GM23338 (cell line): Measurements from ENCODE around the gene PIAS1. TPM values are rescaled to one million over a fixed set of nuclear protein-coding genes. Genes with fewer than 3 reads are reported as not detected.

Experiments used
- ATAC-seq: fragments of 200-7000 bp; cut with Tn5 transposase; 3 replicates; pipeline ENCODE4 v1.9.1; 2020
- DNase-seq: peaks from one replicate; pipeline ENCODE4 v3.0.0-alpha.2; 2015; ENCODE audit warnings: low spot score
- H2AFZ ChIP-seq: fragments of 200-600 bp; sonication (generic); 2 replicates; pipeline ENCODE4 v1.8.0; 2016; ENCODE audit warnings: antibody characterized with exemption, mild to moderate bottlenecking, moderate library complexity
- H3F3A ChIP-seq: fragments of 200-600 bp; sonication (generic); replicated peaks from 2 replicates; pipeline ENCODE4 v1.8.0; 2017; ENCODE audit warnings: antibody characterized with exemption, mixed run types, low read depth
- H3K27ac ChIP-seq: fragments of 200-600 bp; sonication (generic); 2 replicates; pipeline ENCODE4 v1.6.1; 2016; ENCODE audit warnings: low read depth
- H3K27me3 ChIP-seq: fragments of 200-600 bp; sonication (generic); 2 replicates; pipeline ENCODE4 v1.8.0; 2016; ENCODE audit warnings: mild to moderate bottlenecking, mixed run types, moderate library complexity; ENCODE audit not compliant: insufficient read depth
- H3K36me3 ChIP-seq: fragments of 200-600 bp; sonication (generic); 2 replicates; pipeline ENCODE4 v1.8.0; 2016; ENCODE audit warnings: mild to moderate bottlenecking; ENCODE audit not compliant: insufficient read depth
- H3K4me1 ChIP-seq: fragments of 200-600 bp; sonication (generic); 2 replicates; pipeline ENCODE4 v1.8.0; 2016; ENCODE audit warnings: mild to moderate bottlenecking, moderate library complexity; ENCODE audit not compliant: insufficient read depth
- H3K4me2 ChIP-seq: fragments of 200-600 bp; sonication (generic); 2 replicates; pipeline ENCODE4 v1.7.1; 2017; ENCODE audit warnings: mixed run types
- H3K4me3 ChIP-seq: fragments of 200-600 bp; sonication (generic); 2 replicates; pipeline ENCODE4 v1.6.1; 2016; ENCODE audit warnings: mixed run types
- H3K79me2 ChIP-seq: fragments of 200-600 bp; sonication (generic); replicated peaks from 2 replicates; pipeline ENCODE4 v1.8.0; 2017; ENCODE audit warnings: mild to moderate bottlenecking; ENCODE audit not compliant: insufficient read depth
- H3K9me2 ChIP-seq: fragments of 200-600 bp; sonication (generic); 2 replicates; pipeline ENCODE4 v1.8.0; 2017; ENCODE audit not compliant: insufficient read depth
- H4K20me1 ChIP-seq: fragments of 200-600 bp; sonication (generic); replicated peaks from 2 replicates; pipeline ENCODE4 v1.8.0; 2017; ENCODE audit warnings: mild to moderate bottlenecking; ENCODE audit not compliant: insufficient read depth
- H3K27ac Mint-ChIP-seq: 2 replicates; pipeline ENCODE4 v1.8.0; 2020; ENCODE audit warnings: inconsistent platforms, mild to moderate bottlenecking, moderate library complexity, mixed read lengths
- H3K27me3 Mint-ChIP-seq: 3 replicates; pipeline ENCODE4 v1.8.0; 2022; ENCODE audit warnings: low read depth, mild to moderate bottlenecking, moderate library complexity, mixed read lengths, inconsistent platforms; ENCODE audit not compliant: insufficient read depth, poor library complexity
- H3K36me3 Mint-ChIP-seq: 3 replicates; pipeline ENCODE4 v1.8.0; 2021; ENCODE audit warnings: low read depth, mild to moderate bottlenecking, inconsistent platforms, moderate library complexity, mixed read lengths
- H3K4me1 Mint-ChIP-seq: 3 replicates; pipeline ENCODE4 v1.8.0; 2020; ENCODE audit warnings: mild to moderate bottlenecking, inconsistent platforms, mixed read lengths
- H3K4me3 Mint-ChIP-seq: 3 replicates; pipeline ENCODE4 v1.8.0; 2021; ENCODE audit warnings: moderate library complexity, mild to moderate bottlenecking, inconsistent platforms, mixed read lengths
- H3K9me3 Mint-ChIP-seq: 3 replicates; pipeline ENCODE4 v1.8.0; 2020; ENCODE audit warnings: moderate library complexity, mild to moderate bottlenecking, inconsistent platforms, mixed read lengths
- CREB1 ChIP-seq: fragments of 250-450 bp; sonication (Bioruptor Pico); IDR thresholded peaks from 2 replicates; pipeline ENCODE4 v1.5.0; 2020; ENCODE audit warnings: low read depth, mild to moderate bottlenecking, moderate library complexity
- ETS1 ChIP-seq: IDR thresholded peaks from 2 replicates; pipeline ENCODE4 v1.6.1; 2016; ENCODE audit warnings: antibody characterized with exemption
- EZH2 ChIP-seq: fragments of 200-600 bp; sonication (generic); IDR thresholded peaks from one replicate; pipeline ENCODE4 v1.8.0; 2017; ENCODE audit warnings: antibody characterized with exemption, mild to moderate bottlenecking, low read depth; ENCODE audit not compliant: unreplicated experiment
- EZH2phosphoT487 ChIP-seq: fragments of 200-600 bp; sonication (generic); IDR thresholded peaks from one replicate; pipeline ENCODE4 v1.8.1; 2018; ENCODE audit warnings: antibody characterized with exemption; ENCODE audit not compliant: unreplicated experiment
- JUNB ChIP-seq: IDR thresholded peaks from one replicate; pipeline ENCODE4 v1.6.1; 2016; ENCODE audit warnings: antibody characterized with exemption; ENCODE audit not compliant: unreplicated experiment
- NANOG ChIP-seq: IDR thresholded peaks from 2 replicates; pipeline ENCODE4 v1.6.1; 2016; ENCODE audit warnings: antibody characterized with exemption, borderline replicate concordance
- POLR2AphosphoS5 ChIP-seq: IDR thresholded peaks from 2 replicates; pipeline ENCODE4 v1.6.1; 2016; ENCODE audit warnings: antibody characterized with exemption, low read depth
- STAT1 ChIP-seq: IDR thresholded peaks from one replicate; pipeline ENCODE4 v1.6.1; 2016; ENCODE audit warnings: antibody characterized with exemption; ENCODE audit not compliant: unreplicated experiment
- ZNF114 ChIP-seq: fragments of 250-450 bp; sonication (Bioruptor Pico); IDR thresholded peaks from 2 replicates; pipeline ENCODE4 v1.5.0; 2020; ENCODE audit warnings: mild to moderate bottlenecking, moderate library complexity
- ZNF331 ChIP-seq: fragments of 250-450 bp; sonication (Bioruptor Pico); IDR thresholded peaks from 2 replicates; pipeline ENCODE4 v1.5.0; 2020; ENCODE audit warnings: low read depth, mild to moderate bottlenecking, moderate library complexity
- polyA plus RNA-seq: library from polyadenylated mRNA; unstranded; fragments of >200 nt; fragmentation: Nextera tagmentation; extraction: Ambion mirVana; gene quantifications from 2 replicates; pipeline ENCODE4 v1.2.1, GENCODE V29; 2016
- total RNA-seq: library from RNA; depleted of rRNA; stranded (reverse); fragments of >200 nt; shearing (Covaris generic); gene quantifications from 2 replicates; pipeline ENCODE4 v1.2.3, GENCODE V29; 2014
- TF ChIP-seq, protein P1 (sequence below), 2 experiments: fragments of 200-600 bp in 1 of 2; sonication (generic) in 1 of 2; conservative IDR thresholded peaks; 2 replicates each; pipeline versions ENCODE4 v1.5.1 to v1.6.1; 2016 to 2017; ENCODE audit warnings: antibody characterized with exemption in 2 of 2, low read depth in 2 of 2, mild to moderate bottlenecking in 2 of 2, moderate library complexity in 1 of 2
- TF ChIP-seq, protein P2 (sequence below): IDR thresholded peaks from one replicate; pipeline ENCODE4 v1.6.1; 2018; ENCODE audit warnings: antibody characterized with exemption; ENCODE audit not compliant: unreplicated experiment
- TF ChIP-seq, protein P3 (sequence below): fragments of 250-450 bp; sonication (Bioruptor Pico); IDR thresholded peaks from 2 replicates; pipeline ENCODE4 v1.5.0; 2020; ENCODE audit warnings: mild to moderate bottlenecking, moderate library complexity

Gene PIAS1
- total and polyA plus RNA-seq, 2 experiments from 2014 or later, result 30.7 to 32.1 TPM

- ATAC-seq, result no peak
- Histone ChIP-seq H3K4me2 (no peak overlapping the region), H3K9me2 (no peaks in the 10 kb centered on the region), H2AFZ (no peak overlapping the region), H3K27ac (no peak overlapping the region), H3K27me3 (no peaks in the 10 kb centered on the region), H3K4me1 (no peaks in the 10 kb centered on the region), H3K79me2 (no peaks in the 10 kb centered on the region; the same call in 1 of the 2 replicates), H3K4me3 (no peak overlapping the region), H3K36me3 (no peaks in the 10 kb centered on the region), H4K20me1 (no peaks in the 10 kb centered on the region), H3F3A (no peaks in the 10 kb centered on the region)
- Mint-ChIP-seq H3K36me3 (no peaks in the 10 kb centered on the region; the same call in 2 of the 3 replicates), H3K27me3 (peaks cover 6% of the 10 kb centered on the region), H3K9me3 (no peaks in the 10 kb centered on the region), H3K4me3 (no peak overlapping the region), H3K27ac (peak overlapping the region; percentile 54; the same call in 1 of the 2 replicates), H3K4me1 (peaks cover 5% of the 10 kb centered on the region)
- no peak for DNase-seq
- TF ChIP-seq NANOG, result no peak
- TF ChIP-seq CREB1, result no peak
- no peak for TF ChIP-seq POLR2AphosphoS5
- TF ChIP-seq EZH2phosphoT487, result no peak
- TF ChIP-seq, protein P1, sequence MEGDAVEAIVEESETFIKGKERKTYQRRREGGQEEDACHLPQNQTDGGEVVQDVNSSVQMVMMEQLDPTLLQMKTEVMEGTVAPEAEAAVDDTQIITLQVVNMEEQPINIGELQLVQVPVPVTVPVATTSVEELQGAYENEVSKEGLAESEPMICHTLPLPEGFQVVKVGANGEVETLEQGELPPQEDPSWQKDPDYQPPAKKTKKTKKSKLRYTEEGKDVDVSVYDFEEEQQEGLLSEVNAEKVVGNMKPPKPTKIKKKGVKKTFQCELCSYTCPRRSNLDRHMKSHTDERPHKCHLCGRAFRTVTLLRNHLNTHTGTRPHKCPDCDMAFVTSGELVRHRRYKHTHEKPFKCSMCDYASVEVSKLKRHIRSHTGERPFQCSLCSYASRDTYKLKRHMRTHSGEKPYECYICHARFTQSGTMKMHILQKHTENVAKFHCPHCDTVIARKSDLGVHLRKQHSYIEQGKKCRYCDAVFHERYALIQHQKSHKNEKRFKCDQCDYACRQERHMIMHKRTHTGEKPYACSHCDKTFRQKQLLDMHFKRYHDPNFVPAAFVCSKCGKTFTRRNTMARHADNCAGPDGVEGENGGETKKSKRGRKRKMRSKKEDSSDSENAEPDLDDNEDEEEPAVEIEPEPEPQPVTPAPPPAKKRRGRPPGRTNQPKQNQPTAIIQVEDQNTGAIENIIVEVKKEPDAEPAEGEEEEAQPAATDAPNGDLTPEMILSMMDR (conservative IDR thresholded peaks at IDR 0.05; ENCODE audit: low read depth in 2 of 2), result no peak
- no peak for TF ChIP-seq STAT1
- TF ChIP-seq EZH2, result no peak
- no peak for TF ChIP-seq ETS1
- TF ChIP-seq, protein P2, sequence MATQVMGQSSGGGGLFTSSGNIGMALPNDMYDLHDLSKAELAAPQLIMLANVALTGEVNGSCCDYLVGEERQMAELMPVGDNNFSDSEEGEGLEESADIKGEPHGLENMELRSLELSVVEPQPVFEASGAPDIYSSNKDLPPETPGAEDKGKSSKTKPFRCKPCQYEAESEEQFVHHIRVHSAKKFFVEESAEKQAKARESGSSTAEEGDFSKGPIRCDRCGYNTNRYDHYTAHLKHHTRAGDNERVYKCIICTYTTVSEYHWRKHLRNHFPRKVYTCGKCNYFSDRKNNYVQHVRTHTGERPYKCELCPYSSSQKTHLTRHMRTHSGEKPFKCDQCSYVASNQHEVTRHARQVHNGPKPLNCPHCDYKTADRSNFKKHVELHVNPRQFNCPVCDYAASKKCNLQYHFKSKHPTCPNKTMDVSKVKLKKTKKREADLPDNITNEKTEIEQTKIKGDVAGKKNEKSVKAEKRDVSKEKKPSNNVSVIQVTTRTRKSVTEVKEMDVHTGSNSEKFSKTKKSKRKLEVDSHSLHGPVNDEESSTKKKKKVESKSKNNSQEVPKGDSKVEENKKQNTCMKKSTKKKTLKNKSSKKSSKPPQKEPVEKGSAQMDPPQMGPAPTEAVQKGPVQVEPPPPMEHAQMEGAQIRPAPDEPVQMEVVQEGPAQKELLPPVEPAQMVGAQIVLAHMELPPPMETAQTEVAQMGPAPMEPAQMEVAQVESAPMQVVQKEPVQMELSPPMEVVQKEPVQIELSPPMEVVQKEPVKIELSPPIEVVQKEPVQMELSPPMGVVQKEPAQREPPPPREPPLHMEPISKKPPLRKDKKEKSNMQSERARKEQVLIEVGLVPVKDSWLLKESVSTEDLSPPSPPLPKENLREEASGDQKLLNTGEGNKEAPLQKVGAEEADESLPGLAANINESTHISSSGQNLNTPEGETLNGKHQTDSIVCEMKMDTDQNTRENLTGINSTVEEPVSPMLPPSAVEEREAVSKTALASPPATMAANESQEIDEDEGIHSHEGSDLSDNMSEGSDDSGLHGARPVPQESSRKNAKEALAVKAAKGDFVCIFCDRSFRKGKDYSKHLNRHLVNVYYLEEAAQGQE, result no peak
- TF ChIP-seq ZNF331 (CRISPR knock-in tag), result no peak
- TF ChIP-seq JUNB, result no peak
- TF ChIP-seq, protein P3, sequence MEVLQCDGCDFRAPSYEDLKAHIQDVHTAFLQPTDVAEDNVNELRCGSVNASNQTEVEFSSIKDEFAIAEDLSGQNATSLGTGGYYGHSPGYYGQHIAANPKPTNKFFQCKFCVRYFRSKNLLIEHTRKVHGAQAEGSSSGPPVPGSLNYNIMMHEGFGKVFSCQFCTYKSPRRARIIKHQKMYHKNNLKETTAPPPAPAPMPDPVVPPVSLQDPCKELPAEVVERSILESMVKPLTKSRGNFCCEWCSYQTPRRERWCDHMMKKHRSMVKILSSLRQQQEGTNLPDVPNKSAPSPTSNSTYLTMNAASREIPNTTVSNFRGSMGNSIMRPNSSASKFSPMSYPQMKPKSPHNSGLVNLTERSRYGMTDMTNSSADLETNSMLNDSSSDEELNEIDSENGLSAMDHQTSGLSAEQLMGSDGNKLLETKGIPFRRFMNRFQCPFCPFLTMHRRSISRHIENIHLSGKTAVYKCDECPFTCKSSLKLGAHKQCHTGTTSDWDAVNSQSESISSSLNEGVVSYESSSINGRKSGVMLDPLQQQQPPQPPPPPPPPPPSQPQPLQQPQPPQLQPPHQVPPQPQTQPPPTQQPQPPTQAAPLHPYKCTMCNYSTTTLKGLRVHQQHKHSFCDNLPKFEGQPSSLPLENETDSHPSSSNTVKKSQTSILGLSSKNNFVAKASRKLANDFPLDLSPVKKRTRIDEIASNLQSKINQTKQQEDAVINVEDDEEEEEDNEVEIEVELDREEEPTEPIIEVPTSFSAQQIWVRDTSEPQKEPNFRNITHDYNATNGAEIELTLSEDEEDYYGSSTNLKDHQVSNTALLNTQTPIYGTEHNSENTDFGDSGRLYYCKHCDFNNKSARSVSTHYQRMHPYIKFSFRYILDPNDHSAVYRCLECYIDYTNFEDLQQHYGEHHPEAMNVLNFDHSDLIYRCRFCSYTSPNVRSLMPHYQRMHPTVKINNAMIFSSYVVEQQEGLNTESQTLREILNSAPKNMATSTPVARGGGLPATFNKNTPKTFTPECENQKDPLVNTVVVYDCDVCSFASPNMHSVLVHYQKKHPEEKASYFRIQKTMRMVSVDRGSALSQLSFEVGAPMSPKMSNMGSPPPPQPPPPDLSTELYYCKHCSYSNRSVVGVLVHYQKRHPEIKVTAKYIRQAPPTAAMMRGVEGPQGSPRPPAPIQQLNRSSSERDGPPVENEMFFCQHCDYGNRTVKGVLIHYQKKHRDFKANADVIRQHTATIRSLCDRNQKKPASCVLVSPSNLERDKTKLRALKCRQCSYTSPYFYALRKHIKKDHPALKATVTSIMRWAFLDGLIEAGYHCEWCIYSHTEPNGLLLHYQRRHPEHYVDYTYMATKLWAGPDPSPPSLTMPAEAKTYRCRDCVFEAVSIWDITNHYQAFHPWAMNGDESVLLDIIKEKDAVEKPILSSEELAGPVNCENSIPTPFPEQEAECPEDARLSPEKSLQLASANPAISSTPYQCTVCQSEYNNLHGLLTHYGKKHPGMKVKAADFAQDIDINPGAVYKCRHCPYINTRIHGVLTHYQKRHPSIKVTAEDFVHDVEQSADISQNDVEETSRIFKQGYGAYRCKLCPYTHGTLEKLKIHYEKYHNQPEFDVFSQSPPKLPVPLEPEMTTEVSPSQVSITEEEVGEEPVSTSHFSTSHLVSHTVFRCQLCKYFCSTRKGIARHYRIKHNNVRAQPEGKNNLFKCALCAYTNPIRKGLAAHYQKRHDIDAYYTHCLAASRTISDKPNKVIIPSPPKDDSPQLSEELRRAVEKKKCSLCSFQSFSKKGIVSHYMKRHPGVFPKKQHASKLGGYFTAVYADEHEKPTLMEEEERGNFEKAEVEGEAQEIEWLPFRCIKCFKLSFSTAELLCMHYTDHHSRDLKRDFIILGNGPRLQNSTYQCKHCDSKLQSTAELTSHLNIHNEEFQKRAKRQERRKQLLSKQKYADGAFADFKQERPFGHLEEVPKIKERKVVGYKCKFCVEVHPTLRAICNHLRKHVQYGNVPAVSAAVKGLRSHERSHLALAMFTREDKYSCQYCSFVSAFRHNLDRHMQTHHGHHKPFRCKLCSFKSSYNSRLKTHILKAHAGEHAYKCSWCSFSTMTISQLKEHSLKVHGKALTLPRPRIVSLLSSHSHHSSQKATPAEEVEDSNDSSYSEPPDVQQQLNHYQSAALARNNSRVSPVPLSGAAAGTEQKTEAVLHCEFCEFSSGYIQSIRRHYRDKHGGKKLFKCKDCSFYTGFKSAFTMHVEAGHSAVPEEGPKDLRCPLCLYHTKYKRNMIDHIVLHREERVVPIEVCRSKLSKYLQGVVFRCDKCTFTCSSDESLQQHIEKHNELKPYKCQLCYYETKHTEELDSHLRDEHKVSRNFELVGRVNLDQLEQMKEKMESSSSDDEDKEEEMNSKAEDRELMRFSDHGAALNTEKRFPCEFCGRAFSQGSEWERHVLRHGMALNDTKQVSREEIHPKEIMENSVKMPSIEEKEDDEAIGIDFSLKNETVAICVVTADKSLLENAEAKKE, result no peak
- TF ChIP-seq ZNF114 (CRISPR knock-in tag), result no peak
These were observed 98.2 kb downstream of the PIAS1 start for GRCh38 chr15:68152342-68152741.
